ENCODE data around the gene TCERG1L.

DNA sequence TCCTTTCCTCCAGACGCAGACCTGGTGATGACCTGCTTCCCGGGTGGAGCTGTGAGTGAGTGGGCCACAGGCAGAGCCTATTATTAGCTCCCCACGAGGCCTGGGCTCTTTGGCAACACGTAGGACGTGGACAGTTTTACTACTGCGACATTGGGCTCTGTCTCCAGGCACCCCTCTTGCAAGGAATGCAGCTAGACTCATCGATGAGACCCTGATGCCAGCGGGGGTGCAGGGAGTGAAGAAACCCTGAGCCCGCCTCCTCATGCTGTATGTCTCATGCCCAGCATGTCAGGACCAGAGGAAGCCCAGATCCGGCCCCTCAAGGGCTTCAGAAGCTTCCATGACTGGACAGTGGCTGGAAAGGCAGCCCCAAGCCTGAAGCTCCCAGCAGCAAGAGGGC lies 161.9 kb downstream of the TCERG1L start:
- TF ChIP-seq FOXM1 (IDR thresholded peaks at IDR 0.05; ENCODE audit: borderline replicate concordance, low read depth) (no peak), RAD21 (IDR thresholded peaks at IDR 0.05; ENCODE audit: low read depth) (no peak), YY1 (IDR thresholded peaks at IDR 0.05; ENCODE audit: low read depth) (no peak), CEBPB (IDR thresholded peaks at IDR 0.05) (no peak), EP300 (IDR thresholded peaks at IDR 0.05; ENCODE audit: borderline replicate concordance) (no peak), TEAD4 (IDR thresholded peaks at IDR 0.05) (no peak), EGR1 (IDR thresholded peaks at IDR 0.05) (no peak)
